HepG2 (cell line): ENCODE measurements around the gene PEX11A.

Source experiments
- CC2D1A ChIP-seq: sonication (generic); formaldehyde crosslinking; IDR thresholded peaks from 2 replicates; pipeline ENCODE4 v1.8.1; 2023; ENCODE audit warnings: mild to moderate bottlenecking, missing genetic modification reagents
- HNRNPUL1 ChIP-seq: fragments of 200-400 bp; formaldehyde crosslinking; IDR thresholded peaks from 2 replicates; pipeline ENCODE4 v1.6.1; 2017; ENCODE audit warnings: low read depth, mild to moderate bottlenecking, low read length, moderate library complexity
- MEF2D ChIP-seq: sonication (generic); formaldehyde crosslinking; IDR thresholded peaks from 2 replicates; pipeline ENCODE4 v1.5.1; 2020; ENCODE audit warnings: mild to moderate bottlenecking, missing genetic modification reagents
- NR1H2 ChIP-seq: sonication (generic); formaldehyde crosslinking; IDR thresholded peaks from 2 replicates; pipeline ENCODE4 v1.8.1; 2022; ENCODE audit warnings: low read depth, missing genetic modification reagents, borderline replicate concordance
- TF ChIP-seq, protein P1 (sequence below): sonication (generic); formaldehyde crosslinking; IDR thresholded peaks from 2 replicates; pipeline ENCODE4 v1.4.0; 2020; ENCODE audit warnings: missing genetic modification reagents
- TF ChIP-seq, protein P2 (sequence below): sonication (generic); formaldehyde crosslinking; IDR thresholded peaks from 2 replicates; pipeline ENCODE4 v1.5.0; 2020; ENCODE audit warnings: mild to moderate bottlenecking, missing genetic modification reagents, moderate library complexity
- TF ChIP-seq, protein P3 (sequence below), 2 experiments: IDR thresholded peaks; 2 replicates each; pipeline ENCODE4 v1.6.1; 2011 to 2012; ENCODE audit warnings: low read length in 2 of 2, borderline replicate concordance in 1 of 2, low read depth in 1 of 2, mild to moderate bottlenecking in 1 of 2, moderate library complexity in 1 of 2
- TF ChIP-seq, protein P4 (sequence below): IDR thresholded peaks from 2 replicates; pipeline ENCODE4 v1.6.1; 2016; ENCODE audit warnings: control low read depth

DNA sequence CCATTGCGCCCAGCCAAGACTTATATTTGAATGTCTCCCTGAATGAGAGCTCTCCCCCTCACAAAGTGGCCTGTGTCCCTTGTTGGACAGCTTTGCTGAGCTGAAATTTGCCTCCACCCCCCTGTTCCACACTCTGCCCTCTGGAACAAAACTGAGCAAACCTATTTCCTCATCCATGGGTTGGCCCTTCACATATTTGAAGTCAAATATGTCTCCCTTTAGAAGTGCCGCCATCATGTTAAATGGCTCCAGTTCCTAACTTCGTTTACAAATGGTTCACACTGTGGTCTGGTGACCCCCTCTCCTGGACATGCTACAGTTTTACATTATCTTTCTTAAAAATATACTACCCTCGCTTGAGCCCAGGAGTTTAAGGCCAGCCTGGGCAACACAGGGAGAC is 16.0 kb downstream of the PEX11A start:
- TF ChIP-seq CC2D1A (CRISPR knock-in tag) = no peak
- TF ChIP-seq, protein P1, sequence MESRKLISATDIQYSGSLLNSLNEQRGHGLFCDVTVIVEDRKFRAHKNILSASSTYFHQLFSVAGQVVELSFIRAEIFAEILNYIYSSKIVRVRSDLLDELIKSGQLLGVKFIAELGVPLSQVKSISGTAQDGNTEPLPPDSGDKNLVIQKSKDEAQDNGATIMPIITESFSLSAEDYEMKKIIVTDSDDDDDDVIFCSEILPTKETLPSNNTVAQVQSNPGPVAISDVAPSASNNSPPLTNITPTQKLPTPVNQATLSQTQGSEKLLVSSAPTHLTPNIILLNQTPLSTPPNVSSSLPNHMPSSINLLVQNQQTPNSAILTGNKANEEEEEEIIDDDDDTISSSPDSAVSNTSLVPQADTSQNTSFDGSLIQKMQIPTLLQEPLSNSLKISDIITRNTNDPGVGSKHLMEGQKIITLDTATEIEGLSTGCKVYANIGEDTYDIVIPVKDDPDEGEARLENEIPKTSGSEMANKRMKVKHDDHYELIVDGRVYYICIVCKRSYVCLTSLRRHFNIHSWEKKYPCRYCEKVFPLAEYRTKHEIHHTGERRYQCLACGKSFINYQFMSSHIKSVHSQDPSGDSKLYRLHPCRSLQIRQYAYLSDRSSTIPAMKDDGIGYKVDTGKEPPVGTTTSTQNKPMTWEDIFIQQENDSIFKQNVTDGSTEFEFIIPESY (CRISPR knock-in tag) = no peak
- TF ChIP-seq, protein P2, sequence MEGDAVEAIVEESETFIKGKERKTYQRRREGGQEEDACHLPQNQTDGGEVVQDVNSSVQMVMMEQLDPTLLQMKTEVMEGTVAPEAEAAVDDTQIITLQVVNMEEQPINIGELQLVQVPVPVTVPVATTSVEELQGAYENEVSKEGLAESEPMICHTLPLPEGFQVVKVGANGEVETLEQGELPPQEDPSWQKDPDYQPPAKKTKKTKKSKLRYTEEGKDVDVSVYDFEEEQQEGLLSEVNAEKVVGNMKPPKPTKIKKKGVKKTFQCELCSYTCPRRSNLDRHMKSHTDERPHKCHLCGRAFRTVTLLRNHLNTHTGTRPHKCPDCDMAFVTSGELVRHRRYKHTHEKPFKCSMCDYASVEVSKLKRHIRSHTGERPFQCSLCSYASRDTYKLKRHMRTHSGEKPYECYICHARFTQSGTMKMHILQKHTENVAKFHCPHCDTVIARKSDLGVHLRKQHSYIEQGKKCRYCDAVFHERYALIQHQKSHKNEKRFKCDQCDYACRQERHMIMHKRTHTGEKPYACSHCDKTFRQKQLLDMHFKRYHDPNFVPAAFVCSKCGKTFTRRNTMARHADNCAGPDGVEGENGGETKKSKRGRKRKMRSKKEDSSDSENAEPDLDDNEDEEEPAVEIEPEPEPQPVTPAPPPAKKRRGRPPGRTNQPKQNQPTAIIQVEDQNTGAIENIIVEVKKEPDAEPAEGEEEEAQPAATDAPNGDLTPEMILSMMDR (CRISPR knock-in tag) = peak; percentile 73
- TF ChIP-seq, protein P3, sequence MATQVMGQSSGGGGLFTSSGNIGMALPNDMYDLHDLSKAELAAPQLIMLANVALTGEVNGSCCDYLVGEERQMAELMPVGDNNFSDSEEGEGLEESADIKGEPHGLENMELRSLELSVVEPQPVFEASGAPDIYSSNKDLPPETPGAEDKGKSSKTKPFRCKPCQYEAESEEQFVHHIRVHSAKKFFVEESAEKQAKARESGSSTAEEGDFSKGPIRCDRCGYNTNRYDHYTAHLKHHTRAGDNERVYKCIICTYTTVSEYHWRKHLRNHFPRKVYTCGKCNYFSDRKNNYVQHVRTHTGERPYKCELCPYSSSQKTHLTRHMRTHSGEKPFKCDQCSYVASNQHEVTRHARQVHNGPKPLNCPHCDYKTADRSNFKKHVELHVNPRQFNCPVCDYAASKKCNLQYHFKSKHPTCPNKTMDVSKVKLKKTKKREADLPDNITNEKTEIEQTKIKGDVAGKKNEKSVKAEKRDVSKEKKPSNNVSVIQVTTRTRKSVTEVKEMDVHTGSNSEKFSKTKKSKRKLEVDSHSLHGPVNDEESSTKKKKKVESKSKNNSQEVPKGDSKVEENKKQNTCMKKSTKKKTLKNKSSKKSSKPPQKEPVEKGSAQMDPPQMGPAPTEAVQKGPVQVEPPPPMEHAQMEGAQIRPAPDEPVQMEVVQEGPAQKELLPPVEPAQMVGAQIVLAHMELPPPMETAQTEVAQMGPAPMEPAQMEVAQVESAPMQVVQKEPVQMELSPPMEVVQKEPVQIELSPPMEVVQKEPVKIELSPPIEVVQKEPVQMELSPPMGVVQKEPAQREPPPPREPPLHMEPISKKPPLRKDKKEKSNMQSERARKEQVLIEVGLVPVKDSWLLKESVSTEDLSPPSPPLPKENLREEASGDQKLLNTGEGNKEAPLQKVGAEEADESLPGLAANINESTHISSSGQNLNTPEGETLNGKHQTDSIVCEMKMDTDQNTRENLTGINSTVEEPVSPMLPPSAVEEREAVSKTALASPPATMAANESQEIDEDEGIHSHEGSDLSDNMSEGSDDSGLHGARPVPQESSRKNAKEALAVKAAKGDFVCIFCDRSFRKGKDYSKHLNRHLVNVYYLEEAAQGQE (IDR thresholded peaks at IDR 0.05; ENCODE audit: borderline replicate concordance in 1 of 2, low read depth in 1 of 2, low read length in 2 of 2) = no peak
- TF ChIP-seq NR1H2 = no peak
- no peak for TF ChIP-seq MEF2D
- TF ChIP-seq, protein P4, sequence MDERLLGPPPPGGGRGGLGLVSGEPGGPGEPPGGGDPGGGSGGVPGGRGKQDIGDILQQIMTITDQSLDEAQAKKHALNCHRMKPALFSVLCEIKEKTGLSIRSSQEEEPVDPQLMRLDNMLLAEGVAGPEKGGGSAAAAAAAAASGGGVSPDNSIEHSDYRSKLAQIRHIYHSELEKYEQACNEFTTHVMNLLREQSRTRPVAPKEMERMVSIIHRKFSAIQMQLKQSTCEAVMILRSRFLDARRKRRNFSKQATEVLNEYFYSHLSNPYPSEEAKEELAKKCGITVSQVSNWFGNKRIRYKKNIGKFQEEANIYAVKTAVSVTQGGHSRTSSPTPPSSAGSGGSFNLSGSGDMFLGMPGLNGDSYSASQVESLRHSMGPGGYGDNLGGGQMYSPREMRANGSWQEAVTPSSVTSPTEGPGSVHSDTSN (CRISPR knock-in tag) = no peak
- TF ChIP-seq HNRNPUL1 = no peak
